H1 (cell line): Measurements from ENCODE around the gene LRIG2.

Experiments used
- KDM1A ChIP-seq: fragments of 200-600, 300-600 bp; sonication (generic); IDR thresholded peaks from 2 replicates; pipeline ENCODE4 v1.7.1; 2016; ENCODE audit warnings: mild to moderate bottlenecking, low read length, borderline replicate concordance
- RAD21 ChIP-seq, 2 experiments: IDR thresholded peaks in 1 of 2; conservative IDR thresholded peaks in 1 of 2; 2 replicates each; pipeline ENCODE4 v1.6.1; 2011; ENCODE audit warnings: low read depth in 2 of 2, low read length in 2 of 2, improper control_type of control experiment in 1 of 2, inconsistent platforms in 1 of 2, mild to moderate bottlenecking in 1 of 2, moderate library complexity in 1 of 2
- TF ChIP-seq, protein P1 (sequence below): IDR thresholded peaks from 2 replicates; pipeline ENCODE4 v1.6.1; 2011; ENCODE audit warnings: low read depth, mild to moderate bottlenecking, low read length; ENCODE audit not compliant: insufficient read depth

DNA sequence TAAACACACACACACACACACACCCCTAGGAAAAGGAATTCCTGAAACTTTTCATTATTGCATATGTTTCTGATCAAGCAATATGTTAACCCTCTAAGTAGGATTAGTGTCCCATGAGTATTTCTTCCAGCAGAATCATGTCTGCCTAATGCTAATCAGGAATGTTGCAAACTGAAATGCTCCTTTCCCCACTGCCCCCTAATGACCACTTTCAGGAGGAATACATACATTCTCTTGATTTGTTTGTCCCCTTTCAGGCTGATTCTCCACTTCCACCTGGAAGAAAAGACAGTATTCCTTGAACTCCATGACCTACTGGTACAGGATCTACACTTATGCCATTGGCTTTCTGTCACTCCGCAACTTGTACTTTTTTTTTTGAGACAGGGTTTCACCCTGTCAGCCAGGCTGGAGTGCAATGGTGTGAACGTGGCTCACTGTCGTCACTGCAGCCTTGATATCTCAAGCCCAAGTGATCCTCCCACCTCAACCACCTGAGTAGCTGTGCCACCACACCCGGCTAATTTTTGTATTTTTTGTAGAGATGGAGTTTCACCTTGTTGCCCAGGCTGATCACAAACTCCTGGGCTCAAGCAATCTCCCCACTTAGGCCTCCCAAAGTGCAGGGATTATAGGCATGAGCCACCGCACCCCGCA, 56.7 kb downstream of the LRIG2 start:
- TF ChIP-seq KDM1A (no peak), RAD21 (IDR thresholded peaks at IDR 0.05 in 1 of 2, conservative IDR thresholded peaks at IDR 0.05 in 1 of 2; ENCODE audit: low read depth in 2 of 2, low read length in 2 of 2) (peak; percentile 8 to 16; a peak in 2 of 4 replicates)
- TF ChIP-seq, protein P1, sequence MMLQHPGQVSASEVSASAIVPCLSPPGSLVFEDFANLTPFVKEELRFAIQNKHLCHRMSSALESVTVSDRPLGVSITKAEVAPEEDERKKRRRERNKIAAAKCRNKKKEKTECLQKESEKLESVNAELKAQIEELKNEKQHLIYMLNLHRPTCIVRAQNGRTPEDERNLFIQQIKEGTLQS: no peak
